SK-N-SH treated with all-trans-retinoic acid at 6 μM for 48 hours (cell line): ENCODE data around the gene HIVEP2.

Experiments used
- ATAC-seq: fragments of 200-7000 bp; cut with Tn5 transposase; 3 replicates; pipeline ENCODE4 v1.9.1; 2020; ENCODE audit warnings: mild to moderate bottlenecking, moderate library complexity
- ARNTL ChIP-seq: fragments of 450-650 bp; formaldehyde crosslinking; IDR thresholded peaks from 2 replicates; pipeline ENCODE4 v1.5.0; 2020; ENCODE audit warnings: low read depth, mild to moderate bottlenecking, moderate library complexity, borderline replicate concordance
- BACH2 ChIP-seq: fragments of 250-450 bp; sonication (Bioruptor Pico); IDR thresholded peaks from 2 replicates; pipeline ENCODE4 v1.9.0; 2021; ENCODE audit warnings: mild to moderate bottlenecking, borderline replicate concordance
- ESRRG ChIP-seq: fragments of 250-450 bp; sonication (Bioruptor Pico); IDR thresholded peaks from 2 replicates; pipeline ENCODE4 v1.6.1; 2021; ENCODE audit warnings: mild to moderate bottlenecking
- GLIS3 ChIP-seq: fragments of 250-450 bp; sonication (Bioruptor Pico); IDR thresholded peaks from 2 replicates; pipeline ENCODE4 v1.5.0; 2020; ENCODE audit warnings: mild to moderate bottlenecking, moderate library complexity
- ISL1 ChIP-seq: fragments of 250-450 bp; sonication (Bioruptor Pico); IDR thresholded peaks from 2 replicates; pipeline ENCODE4 v2.1.2; 2022; ENCODE audit warnings: mild to moderate bottlenecking, moderate library complexity
- OSR1 ChIP-seq: fragments of 250-450 bp; sonication (Bioruptor Pico); IDR thresholded peaks from 2 replicates; pipeline ENCODE4 v1.8.0; 2022; ENCODE audit warnings: moderate library complexity, mild to moderate bottlenecking, inconsistent platforms
- ZFP3 ChIP-seq: fragments of 250-450 bp; sonication (Bioruptor Pico); IDR thresholded peaks from 2 replicates; pipeline ENCODE4 v1.5.0; 2020; ENCODE audit warnings: mild to moderate bottlenecking, moderate library complexity
- TF ChIP-seq, protein P1 (sequence below): fragments of 250-450 bp; sonication (Bioruptor Pico); IDR thresholded peaks from 2 replicates; pipeline ENCODE4 v1.8.0; 2020; ENCODE audit warnings: mild to moderate bottlenecking, moderate library complexity, borderline replicate concordance
- TF ChIP-seq, protein P2 (sequence below): fragments of 250-450 bp; sonication (Bioruptor Pico); IDR thresholded peaks from 2 replicates; pipeline ENCODE4 v1.8.0; 2021; ENCODE audit warnings: low read depth, mild to moderate bottlenecking, moderate library complexity, borderline replicate concordance
- TF ChIP-seq, protein P3 (sequence below): fragments of 250-450 bp; sonication (Bioruptor Pico); IDR thresholded peaks from 2 replicates; pipeline ENCODE4 v1.5.0; 2020; ENCODE audit warnings: mild to moderate bottlenecking, moderate library complexity
- TF ChIP-seq, protein P4 (sequence below): fragments of 250-450 bp; sonication (Bioruptor Pico); IDR thresholded peaks from 2 replicates; pipeline ENCODE4 v1.5.1; 2020; ENCODE audit warnings: low read depth, mild to moderate bottlenecking, moderate library complexity
- TF ChIP-seq, protein P5 (sequence below): fragments of 250-450 bp; sonication (Bioruptor Pico); IDR thresholded peaks from 2 replicates; pipeline ENCODE4 v1.5.1; 2021; ENCODE audit warnings: mild to moderate bottlenecking, moderate library complexity

Gene HIVEP2

DNA sequence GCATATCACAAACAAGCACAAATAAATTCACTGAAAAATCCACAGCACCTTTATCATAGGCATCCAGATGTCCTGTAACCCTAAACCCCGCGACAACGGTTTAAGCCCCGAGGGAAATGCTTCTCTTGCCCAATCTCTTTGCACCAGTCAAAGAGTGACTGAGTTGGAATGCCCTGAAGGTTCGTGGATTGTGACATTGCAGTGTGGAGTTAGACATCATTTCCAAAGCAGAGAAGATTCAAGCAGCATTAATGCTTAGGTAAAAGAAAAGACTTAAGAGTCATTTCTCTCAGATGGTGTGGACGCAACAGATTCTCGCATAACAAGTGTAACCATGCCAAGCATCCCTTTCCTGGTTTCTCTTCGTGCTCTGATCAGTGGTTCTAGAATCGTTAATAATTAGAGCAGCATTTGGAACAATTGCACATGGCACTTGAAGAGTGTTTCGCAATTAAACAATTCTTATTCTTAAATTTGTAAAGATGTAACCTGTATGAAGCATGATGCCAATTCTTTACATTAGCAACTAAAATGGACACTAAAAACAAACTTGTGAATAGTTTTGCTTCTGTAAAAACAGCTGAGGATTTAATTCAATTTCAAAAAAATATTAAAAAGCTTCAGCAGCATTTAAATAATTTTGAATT is 121.6 kb downstream of the HIVEP2 start:
- TF ChIP-seq ZFP3 (no peak), ARNTL (CRISPR knock-in tag) (no peak), BACH2 (CRISPR knock-in tag) (no peak)
- TF ChIP-seq, protein P1, sequence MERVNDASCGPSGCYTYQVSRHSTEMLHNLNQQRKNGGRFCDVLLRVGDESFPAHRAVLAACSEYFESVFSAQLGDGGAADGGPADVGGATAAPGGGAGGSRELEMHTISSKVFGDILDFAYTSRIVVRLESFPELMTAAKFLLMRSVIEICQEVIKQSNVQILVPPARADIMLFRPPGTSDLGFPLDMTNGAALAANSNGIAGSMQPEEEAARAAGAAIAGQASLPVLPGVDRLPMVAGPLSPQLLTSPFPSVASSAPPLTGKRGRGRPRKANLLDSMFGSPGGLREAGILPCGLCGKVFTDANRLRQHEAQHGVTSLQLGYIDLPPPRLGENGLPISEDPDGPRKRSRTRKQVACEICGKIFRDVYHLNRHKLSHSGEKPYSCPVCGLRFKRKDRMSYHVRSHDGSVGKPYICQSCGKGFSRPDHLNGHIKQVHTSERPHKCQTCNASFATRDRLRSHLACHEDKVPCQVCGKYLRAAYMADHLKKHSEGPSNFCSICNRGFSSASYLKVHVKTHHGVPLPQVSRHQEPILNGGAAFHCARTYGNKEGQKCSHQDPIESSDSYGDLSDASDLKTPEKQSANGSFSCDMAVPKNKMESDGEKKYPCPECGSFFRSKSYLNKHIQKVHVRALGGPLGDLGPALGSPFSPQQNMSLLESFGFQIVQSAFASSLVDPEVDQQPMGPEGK (CRISPR knock-in tag), result no peak
- TF ChIP-seq, protein P2, sequence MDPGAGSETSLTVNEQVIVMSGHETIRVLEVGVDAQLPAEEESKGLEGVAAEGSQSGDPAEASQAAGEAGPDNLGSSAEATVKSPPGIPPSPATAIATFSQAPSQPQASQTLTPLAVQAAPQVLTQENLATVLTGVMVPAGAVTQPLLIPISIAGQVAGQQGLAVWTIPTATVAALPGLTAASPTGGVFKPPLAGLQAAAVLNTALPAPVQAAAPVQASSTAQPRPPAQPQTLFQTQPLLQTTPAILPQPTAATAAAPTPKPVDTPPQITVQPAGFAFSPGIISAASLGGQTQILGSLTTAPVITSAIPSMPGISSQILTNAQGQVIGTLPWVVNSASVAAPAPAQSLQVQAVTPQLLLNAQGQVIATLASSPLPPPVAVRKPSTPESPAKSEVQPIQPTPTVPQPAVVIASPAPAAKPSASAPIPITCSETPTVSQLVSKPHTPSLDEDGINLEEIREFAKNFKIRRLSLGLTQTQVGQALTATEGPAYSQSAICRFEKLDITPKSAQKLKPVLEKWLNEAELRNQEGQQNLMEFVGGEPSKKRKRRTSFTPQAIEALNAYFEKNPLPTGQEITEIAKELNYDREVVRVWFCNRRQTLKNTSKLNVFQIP (CRISPR knock-in tag), result no peak
- TF ChIP-seq, protein P3, sequence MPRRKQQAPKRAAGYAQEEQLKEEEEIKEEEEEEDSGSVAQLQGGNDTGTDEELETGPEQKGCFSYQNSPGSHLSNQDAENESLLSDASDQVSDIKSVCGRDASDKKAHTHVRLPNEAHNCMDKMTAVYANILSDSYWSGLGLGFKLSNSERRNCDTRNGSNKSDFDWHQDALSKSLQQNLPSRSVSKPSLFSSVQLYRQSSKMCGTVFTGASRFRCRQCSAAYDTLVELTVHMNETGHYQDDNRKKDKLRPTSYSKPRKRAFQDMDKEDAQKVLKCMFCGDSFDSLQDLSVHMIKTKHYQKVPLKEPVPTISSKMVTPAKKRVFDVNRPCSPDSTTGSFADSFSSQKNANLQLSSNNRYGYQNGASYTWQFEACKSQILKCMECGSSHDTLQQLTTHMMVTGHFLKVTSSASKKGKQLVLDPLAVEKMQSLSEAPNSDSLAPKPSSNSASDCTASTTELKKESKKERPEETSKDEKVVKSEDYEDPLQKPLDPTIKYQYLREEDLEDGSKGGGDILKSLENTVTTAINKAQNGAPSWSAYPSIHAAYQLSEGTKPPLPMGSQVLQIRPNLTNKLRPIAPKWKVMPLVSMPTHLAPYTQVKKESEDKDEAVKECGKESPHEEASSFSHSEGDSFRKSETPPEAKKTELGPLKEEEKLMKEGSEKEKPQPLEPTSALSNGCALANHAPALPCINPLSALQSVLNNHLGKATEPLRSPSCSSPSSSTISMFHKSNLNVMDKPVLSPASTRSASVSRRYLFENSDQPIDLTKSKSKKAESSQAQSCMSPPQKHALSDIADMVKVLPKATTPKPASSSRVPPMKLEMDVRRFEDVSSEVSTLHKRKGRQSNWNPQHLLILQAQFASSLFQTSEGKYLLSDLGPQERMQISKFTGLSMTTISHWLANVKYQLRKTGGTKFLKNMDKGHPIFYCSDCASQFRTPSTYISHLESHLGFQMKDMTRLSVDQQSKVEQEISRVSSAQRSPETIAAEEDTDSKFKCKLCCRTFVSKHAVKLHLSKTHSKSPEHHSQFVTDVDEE (CRISPR knock-in tag), result no peak
- TF ChIP-seq, protein P4, sequence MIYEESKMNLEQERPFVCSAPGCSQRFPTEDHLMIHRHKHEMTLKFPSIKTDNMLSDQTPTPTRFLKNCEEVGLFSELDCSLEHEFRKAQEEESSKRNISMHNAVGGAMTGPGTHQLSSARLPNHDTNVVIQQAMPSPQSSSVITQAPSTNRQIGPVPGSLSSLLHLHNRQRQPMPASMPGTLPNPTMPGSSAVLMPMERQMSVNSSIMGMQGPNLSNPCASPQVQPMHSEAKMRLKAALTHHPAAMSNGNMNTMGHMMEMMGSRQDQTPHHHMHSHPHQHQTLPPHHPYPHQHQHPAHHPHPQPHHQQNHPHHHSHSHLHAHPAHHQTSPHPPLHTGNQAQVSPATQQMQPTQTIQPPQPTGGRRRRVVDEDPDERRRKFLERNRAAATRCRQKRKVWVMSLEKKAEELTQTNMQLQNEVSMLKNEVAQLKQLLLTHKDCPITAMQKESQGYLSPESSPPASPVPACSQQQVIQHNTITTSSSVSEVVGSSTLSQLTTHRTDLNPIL (CRISPR knock-in tag), result no peak
- no peak for ATAC-seq

DNA sequence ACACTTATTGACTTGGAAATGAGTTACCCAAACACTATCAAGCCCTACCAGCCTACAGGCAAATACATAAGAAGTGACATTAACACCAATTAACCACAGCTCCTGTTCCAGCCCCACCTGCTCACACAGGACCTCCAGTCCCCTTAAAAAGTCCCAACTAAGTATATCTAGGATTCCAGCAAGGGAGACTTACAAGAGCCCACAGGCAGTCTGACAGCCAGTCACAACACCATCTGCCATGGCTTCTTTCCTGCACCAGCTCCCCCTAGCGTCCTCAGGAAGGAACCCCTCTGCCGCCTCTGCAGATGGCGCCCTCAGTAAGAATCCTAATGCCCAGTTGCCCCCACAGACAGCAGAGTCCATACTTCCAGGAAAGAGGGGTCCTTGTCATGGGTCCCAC is 122.1 kb downstream of the HIVEP2 start:
- TF ChIP-seq OSR1, result no peak
- TF ChIP-seq, protein P4 (CRISPR knock-in tag), result no peak
- TF ChIP-seq, protein P2 (CRISPR knock-in tag), result no peak
- no peak for TF ChIP-seq GLIS3 (CRISPR knock-in tag)
- ATAC-seq, result no peak

DNA sequence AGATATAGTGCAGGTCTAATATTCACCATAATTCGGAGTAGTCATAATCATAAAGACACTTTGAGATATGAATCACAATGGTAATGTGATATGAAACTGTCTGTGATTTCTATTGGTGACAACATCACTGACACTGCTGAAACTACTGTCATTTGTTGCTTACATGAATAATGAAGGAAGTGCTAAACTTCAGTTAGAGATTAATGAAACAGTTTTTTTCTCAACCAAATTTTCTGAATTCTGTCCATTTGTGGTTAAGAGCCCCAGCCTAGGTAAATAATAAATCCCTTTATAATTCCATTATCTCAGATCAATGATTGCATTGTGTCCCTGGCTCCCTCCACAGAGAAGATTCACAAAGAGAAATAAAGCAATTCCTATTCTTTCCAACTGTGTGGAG is 122.6 kb downstream of the HIVEP2 start:
- no peak for ATAC-seq
- TF ChIP-seq, protein P5, sequence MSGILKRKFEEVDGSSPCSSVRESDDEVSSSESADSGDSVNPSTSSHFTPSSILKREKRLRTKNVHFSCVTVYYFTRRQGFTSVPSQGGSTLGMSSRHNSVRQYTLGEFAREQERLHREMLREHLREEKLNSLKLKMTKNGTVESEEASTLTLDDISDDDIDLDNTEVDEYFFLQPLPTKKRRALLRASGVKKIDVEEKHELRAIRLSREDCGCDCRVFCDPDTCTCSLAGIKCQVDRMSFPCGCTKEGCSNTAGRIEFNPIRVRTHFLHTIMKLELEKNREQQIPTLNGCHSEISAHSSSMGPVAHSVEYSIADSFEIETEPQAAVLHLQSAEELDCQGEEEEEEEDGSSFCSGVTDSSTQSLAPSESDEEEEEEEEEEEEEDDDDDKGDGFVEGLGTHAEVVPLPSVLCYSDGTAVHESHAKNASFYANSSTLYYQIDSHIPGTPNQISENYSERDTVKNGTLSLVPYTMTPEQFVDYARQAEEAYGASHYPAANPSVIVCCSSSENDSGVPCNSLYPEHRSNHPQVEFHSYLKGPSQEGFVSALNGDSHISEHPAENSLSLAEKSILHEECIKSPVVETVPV, result no peak
- TF ChIP-seq ISL1 (CRISPR knock-in tag) (no peak), ESRRG (CRISPR knock-in tag) (no peak)
- TF ChIP-seq, protein P1 (CRISPR knock-in tag), result no peak
